ENCODE data around the gene CHST13. TPM values are rescaled to one million over a fixed set of nuclear protein-coding genes. Genes with fewer than 3 reads are reported as not detected.
A peak's percentile ranks its signal among the peaks of the same experiment; 100 is the strongest.

CHST13 gene
- total and polyA plus RNA-seq, 4 donors, result 0.28 to 0.44 (median 0.30) TPM; not detected in 1

DNA sequence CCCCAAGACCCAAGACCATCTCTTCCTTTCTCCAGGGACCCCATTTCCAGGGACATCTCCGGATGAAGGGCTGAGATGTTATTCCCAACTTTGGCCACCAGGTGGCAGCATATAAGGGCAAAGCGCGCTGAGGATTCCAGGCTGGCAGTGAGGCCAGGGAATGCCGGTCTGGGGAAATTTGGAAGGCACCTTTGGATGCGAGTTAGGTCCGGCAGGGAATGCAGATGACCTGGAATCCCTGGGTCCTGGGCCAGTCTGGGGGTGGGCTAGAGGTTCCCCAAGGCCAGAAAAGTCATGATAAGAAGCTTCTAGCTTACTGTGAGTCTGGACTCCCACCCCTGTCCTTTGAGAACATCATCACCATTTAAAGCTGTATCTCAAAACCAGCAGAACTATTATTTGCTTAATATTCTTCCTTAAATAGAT, 1.6 kb upstream of the CHST13 start:
- 0% methylated on average over 6 of the region's 6 CpGs for WGBS (ENCODE audit: insufficient coverage)
- H3K4me1 ChIP-seq (ENCODE audit: control insufficient read depth, insufficient read depth, low read length), result peaks cover 32% of the 10 kb centered on the region

DNA sequence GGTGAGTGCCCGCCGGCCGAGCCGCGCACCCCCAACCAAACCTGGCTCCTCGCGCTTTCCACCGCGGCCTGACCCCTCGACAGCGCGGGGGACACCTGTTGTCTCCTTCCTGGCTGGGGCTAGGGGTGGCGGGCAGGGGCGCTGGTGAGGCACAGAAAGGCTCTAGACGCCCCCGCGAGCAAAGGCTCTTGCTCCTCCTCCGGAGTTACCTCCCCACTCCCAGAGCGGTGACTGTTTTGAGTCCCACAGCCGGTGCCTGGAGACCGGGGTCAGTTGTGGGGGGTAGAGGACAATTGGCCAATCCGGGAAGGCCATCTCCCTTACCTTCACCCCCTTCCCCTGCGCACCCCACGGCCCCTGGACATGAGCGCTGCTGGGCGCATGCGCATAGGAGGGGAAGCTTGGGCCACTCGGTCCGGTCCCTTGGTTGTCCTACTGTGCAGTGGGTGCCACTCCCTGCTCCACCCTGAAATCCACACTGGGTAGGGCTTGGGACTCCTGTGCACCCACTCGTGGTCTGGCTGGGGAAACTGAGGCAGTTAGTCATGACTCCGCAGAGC, 554 bp downstream of the CHST13 start:
- H3K9me3 ChIP-seq (ENCODE audit: control insufficient read depth, insufficient read depth, low read length), result no peaks in the 10 kb centered on the region
- WGBS (ENCODE audit: insufficient coverage), result 8% methylated on average over 19 of the region's 31 CpGs
- H3K4me1 ChIP-seq (ENCODE audit: control insufficient read depth, insufficient read depth, low read length), result peaks cover 31% of the 10 kb centered on the region
- no peaks in the 10 kb centered on the region for H3K36me3 ChIP-seq (ENCODE audit: control insufficient read depth, insufficient read depth, low read length)
- H3K27ac ChIP-seq (ENCODE audit: low read depth, low read length), result no peak overlapping the region
- H3K27me3 ChIP-seq (ENCODE audit: control insufficient read depth, insufficient read depth, low read length), result peaks cover 20% of the 10 kb centered on the region
- peak in 1 of 6 donors; percentile 24 for DNase-seq (ENCODE audit: low read depth in 4 of 6, low spot score in 6 of 6)
- H3K4me3 ChIP-seq (ENCODE audit: low read depth, low read length), result peak overlapping the region; percentile 2

More for the DNA sequence above, 1.6 kb upstream of the CHST13 start:
- no peaks in the 10 kb centered on the region for H3K36me3 ChIP-seq (ENCODE audit: control insufficient read depth, insufficient read depth, low read length)
- DNase-seq (ENCODE audit: low read depth in 4 of 6, low spot score in 6 of 6), result peak in 5 of 6 donors; percentile 46 to 91 (median 64)
- peaks cover 20% of the 10 kb centered on the region for H3K27me3 ChIP-seq (ENCODE audit: control insufficient read depth, insufficient read depth, low read length)
- H3K27ac ChIP-seq (ENCODE audit: low read depth, low read length), result no peak overlapping the region
- H3K4me3 ChIP-seq (ENCODE audit: low read depth, low read length), result no peak overlapping the region
- H3K9me3 ChIP-seq (ENCODE audit: control insufficient read depth, insufficient read depth, low read length), result no peaks in the 10 kb centered on the region

DNA sequence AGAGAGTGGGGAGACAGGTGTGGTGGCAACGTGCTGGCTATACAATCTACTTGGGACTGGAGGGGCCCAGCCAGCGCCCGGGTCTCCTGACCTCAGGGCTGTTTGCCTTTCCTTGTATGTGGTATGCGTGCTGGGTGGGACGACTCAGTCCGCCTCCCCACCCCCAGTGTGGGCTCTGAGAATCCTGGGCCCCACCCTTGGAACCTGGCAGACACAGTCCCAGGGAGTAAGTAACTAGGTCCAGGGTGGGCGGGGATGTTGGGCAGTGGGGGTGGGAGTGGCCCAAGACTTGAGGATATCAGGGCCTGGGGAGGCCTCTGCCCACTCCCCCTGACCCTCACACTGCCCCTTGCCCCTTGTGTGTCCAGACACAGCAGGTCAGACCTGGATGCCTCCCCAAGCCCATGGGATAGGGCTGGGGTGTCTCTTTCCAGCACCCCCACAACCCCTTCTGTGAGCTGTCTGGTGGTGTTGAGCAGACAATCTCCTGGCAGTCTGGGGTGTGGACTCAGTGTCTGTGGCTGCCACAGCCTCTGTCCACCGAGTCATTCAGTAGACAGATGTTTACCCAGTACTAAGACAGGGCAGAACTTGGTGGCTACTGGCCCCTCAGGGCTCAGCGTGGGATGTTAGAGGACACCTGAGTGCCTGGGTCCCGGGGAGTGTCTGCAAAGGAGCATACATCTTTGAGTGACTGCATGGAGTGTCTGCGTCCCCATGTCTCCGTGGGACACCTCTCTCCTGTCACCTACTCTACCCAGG, 1.3 kb downstream of the CHST13 start:
- DNase-seq (ENCODE audit: low read depth in 4 of 6, low spot score in 6 of 6), result no peak
- WGBS (ENCODE audit: insufficient coverage), result 87% methylated on average over 6 of the region's 12 CpGs
- Histone ChIP-seq H3K36me3 (ENCODE audit: control insufficient read depth, insufficient read depth, low read length) (no peaks in the 10 kb centered on the region), H3K4me3 (ENCODE audit: low read depth, low read length) (no peak overlapping the region), H3K27ac (ENCODE audit: low read depth, low read length) (no peak overlapping the region), H3K9me3 (ENCODE audit: control insufficient read depth, insufficient read depth, low read length) (no peaks in the 10 kb centered on the region), H3K4me1 (ENCODE audit: control insufficient read depth, insufficient read depth, low read length) (peaks cover 37% of the 10 kb centered on the region), H3K27me3 (ENCODE audit: control insufficient read depth, insufficient read depth, low read length) (peaks cover 20% of the 10 kb centered on the region)

DNA sequence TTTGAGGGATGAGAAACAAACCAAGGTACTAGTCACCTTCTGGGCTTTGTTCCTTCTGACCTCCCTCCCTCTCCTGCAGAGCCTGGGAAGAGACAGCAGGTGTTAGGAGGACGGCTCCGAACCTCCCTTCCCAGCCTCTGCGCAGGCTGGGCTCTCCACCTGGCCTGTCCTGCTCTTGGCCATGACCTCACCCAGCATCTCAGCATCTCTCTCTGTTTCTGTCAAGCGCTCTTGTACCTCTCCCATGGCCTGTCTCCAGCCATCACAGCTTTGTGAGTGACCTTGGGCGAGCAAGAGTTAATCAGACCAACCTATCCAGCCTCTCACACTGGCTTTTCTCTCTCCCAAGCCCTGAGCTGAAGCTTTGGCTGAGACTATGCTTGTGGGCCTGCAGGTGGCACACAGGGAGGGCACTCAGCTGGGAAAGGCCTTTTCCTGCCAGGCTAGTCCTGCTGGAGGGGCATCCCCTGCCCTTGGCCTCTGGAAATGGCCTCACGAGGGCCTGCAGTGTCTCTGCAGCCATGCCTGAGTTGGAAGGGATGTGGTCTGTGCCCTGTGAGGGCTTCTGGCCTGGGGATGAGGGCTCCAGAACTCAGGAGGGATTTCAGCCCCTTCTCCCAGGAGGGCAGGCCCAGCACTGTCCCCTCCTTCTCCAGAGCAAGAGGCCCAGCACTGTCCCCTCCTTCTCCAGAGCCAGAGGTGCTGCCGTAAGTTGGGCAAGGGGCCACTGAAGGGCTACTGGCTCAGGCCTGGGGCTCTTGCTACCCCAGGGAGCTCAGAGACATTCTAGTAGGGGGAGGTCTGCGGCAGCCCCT, 2.1 kb downstream of the CHST13 start:
- DNase-seq (ENCODE audit: low read depth in 4 of 6, low spot score in 6 of 6), result no peak
- Histone ChIP-seq H3K27ac (ENCODE audit: low read depth, low read length) (no peak overlapping the region), H3K9me3 (ENCODE audit: control insufficient read depth, insufficient read depth, low read length) (no peaks in the 10 kb centered on the region), H3K27me3 (ENCODE audit: control insufficient read depth, insufficient read depth, low read length) (peaks cover 20% of the 10 kb centered on the region), H3K4me3 (ENCODE audit: low read depth, low read length) (no peak overlapping the region), H3K4me1 (ENCODE audit: control insufficient read depth, insufficient read depth, low read length) (peaks cover 42% of the 10 kb centered on the region), H3K36me3 (ENCODE audit: control insufficient read depth, insufficient read depth, low read length) (no peaks in the 10 kb centered on the region)
- WGBS (ENCODE audit: insufficient coverage), result 95% methylated on average over 5 of the region's 8 CpGs

DNA sequence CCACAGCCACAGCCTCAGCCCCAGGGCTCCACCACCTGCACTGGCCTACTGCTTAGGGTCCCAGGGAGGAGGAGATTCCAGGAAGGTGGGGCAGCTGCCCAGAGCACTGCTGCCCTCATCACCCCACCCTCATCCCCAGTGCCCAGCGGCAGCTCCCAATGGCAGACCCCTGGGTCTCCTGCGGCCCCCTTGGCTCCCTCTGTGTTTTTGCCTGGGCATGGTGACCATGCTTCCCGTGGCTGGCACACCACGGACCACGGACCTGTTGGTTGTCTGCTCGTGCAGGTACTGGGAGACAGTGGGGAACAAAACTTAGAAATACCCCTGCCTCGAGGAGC, 2.7 kb downstream of the CHST13 start:
- Histone ChIP-seq H3K4me3 (ENCODE audit: low read depth, low read length) (no peak overlapping the region), H3K27me3 (ENCODE audit: control insufficient read depth, insufficient read depth, low read length) (peaks cover 20% of the 10 kb centered on the region), H3K36me3 (ENCODE audit: control insufficient read depth, insufficient read depth, low read length) (no peaks in the 10 kb centered on the region), H3K4me1 (ENCODE audit: control insufficient read depth, insufficient read depth, low read length) (peaks cover 38% of the 10 kb centered on the region), H3K27ac (ENCODE audit: low read depth, low read length) (no peak overlapping the region), H3K9me3 (ENCODE audit: control insufficient read depth, insufficient read depth, low read length) (no peaks in the 10 kb centered on the region)
- DNase-seq (ENCODE audit: low read depth in 4 of 6, low spot score in 6 of 6), result no peak
- 80% methylated on average over 3 of the region's 7 CpGs for WGBS (ENCODE audit: insufficient coverage)

DNA sequence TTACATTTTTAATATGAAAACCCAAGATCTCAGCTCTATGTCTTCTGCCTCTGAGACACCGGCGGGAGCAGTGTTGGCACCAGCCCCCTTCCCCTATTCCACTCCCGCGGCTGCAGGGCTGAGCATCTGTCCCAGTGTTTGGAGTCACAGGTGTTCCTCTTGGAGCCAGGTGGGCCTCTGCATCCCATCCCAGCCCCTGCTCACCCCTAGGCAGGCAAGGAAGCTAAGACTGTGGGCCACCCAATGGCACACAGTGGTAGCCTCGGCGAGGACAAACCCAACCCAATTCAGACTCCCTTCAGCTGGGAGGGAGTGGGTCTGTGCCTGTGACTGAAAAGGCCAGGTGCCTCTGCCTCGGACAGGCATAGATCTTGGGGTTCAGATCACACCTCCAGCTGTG, 3.1 kb downstream of the CHST13 start:
- H3K27ac ChIP-seq (ENCODE audit: low read depth, low read length), result no peak overlapping the region
- no peak overlapping the region for H3K4me3 ChIP-seq (ENCODE audit: low read depth, low read length)
- peaks cover 20% of the 10 kb centered on the region for H3K27me3 ChIP-seq (ENCODE audit: control insufficient read depth, insufficient read depth, low read length)
- H3K4me1 ChIP-seq (ENCODE audit: control insufficient read depth, insufficient read depth, low read length), result peaks cover 34% of the 10 kb centered on the region
- DNase-seq (ENCODE audit: low read depth in 4 of 6, low spot score in 6 of 6), result no peak
- no peaks in the 10 kb centered on the region for H3K36me3 ChIP-seq (ENCODE audit: control insufficient read depth, insufficient read depth, low read length)
- WGBS (ENCODE audit: insufficient coverage), result 76% methylated on average over 5 of the region's 7 CpGs
- no peaks in the 10 kb centered on the region for H3K9me3 ChIP-seq (ENCODE audit: control insufficient read depth, insufficient read depth, low read length)

DNA sequence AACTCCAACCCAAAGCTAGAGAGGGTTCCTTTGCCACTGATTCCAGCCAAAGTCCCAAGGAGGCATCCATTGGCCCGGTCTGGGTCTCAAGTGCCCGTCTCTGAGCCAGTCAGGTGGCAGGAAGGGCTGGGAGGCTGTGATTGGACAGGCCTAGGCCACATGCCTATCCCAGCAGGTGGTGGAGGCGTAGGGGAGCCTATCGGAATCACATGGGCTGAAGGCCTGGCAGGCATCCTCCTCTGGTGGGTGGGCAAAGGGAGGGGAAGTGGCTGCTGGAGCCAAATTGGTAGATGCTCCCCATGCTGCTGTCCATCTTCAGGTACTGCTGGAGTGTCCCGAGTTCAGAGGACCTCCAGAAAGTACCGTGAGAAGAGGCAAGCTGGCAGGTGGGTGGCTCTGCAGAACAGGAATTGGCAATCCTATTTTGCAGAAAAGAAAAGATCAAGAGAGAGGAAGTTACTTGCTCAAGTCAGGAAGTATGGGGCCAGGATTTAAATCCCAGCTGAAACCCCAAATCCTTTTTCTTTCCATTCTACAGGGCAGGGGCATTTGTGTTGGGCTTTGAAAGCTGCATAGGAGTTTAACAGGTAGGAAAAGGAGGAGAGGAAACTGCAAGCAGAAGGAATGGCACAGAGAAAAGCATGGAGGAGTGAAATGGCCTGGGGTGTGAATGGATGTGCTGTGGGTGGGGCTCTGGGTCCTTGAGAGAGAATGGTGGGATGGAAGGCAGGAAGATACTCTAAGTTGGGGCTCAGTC, 3.7 kb downstream of the CHST13 start:
- Histone ChIP-seq H3K27ac (ENCODE audit: low read depth, low read length) (no peak overlapping the region), H3K9me3 (ENCODE audit: control insufficient read depth, insufficient read depth, low read length) (no peaks in the 10 kb centered on the region), H3K36me3 (ENCODE audit: control insufficient read depth, insufficient read depth, low read length) (no peaks in the 10 kb centered on the region), H3K4me3 (ENCODE audit: low read depth, low read length) (no peak overlapping the region), H3K27me3 (ENCODE audit: control insufficient read depth, insufficient read depth, low read length) (peaks cover 20% of the 10 kb centered on the region), H3K4me1 (ENCODE audit: control insufficient read depth, insufficient read depth, low read length) (peaks cover 28% of the 10 kb centered on the region)
- 72% methylated on average over 6 of the region's 6 CpGs for WGBS (ENCODE audit: insufficient coverage)
- DNase-seq (ENCODE audit: low read depth in 4 of 6, low spot score in 6 of 6), result no peak

DNA sequence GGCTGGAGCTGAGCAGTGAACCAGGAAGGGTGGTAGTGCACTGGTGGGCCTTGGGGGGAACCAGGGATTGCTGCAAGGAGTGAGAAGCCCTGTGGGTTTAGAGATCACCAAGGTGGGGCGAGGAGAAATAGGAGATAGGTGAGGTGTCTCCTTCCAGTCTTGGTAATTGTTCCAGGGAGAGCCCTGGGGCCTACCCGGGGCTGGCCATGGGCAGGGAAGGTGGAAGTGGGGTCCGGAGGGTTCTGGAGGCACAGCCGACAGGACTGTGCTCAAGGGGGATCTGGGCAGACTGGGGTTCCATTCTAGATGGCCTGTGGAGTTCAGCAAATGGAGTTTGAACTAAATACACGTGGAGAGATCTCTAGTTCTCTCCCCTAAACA, 4.5 kb downstream of the CHST13 start:
- peaks cover 13% of the 10 kb centered on the region for H3K27me3 ChIP-seq (ENCODE audit: control insufficient read depth, insufficient read depth, low read length)
- no peaks in the 10 kb centered on the region for H3K36me3 ChIP-seq (ENCODE audit: control insufficient read depth, insufficient read depth, low read length)
- no peak for DNase-seq (ENCODE audit: low read depth in 4 of 6, low spot score in 6 of 6)
- H3K4me1 ChIP-seq (ENCODE audit: control insufficient read depth, insufficient read depth, low read length), result peaks cover 26% of the 10 kb centered on the region
- WGBS (ENCODE audit: insufficient coverage), result 100% methylated on average over 1 of the region's 5 CpGs
- no peak overlapping the region for H3K27ac ChIP-seq (ENCODE audit: low read depth, low read length)
- no peak overlapping the region for H3K4me3 ChIP-seq (ENCODE audit: low read depth, low read length)
- H3K9me3 ChIP-seq (ENCODE audit: control insufficient read depth, insufficient read depth, low read length), result no peaks in the 10 kb centered on the region

DNA sequence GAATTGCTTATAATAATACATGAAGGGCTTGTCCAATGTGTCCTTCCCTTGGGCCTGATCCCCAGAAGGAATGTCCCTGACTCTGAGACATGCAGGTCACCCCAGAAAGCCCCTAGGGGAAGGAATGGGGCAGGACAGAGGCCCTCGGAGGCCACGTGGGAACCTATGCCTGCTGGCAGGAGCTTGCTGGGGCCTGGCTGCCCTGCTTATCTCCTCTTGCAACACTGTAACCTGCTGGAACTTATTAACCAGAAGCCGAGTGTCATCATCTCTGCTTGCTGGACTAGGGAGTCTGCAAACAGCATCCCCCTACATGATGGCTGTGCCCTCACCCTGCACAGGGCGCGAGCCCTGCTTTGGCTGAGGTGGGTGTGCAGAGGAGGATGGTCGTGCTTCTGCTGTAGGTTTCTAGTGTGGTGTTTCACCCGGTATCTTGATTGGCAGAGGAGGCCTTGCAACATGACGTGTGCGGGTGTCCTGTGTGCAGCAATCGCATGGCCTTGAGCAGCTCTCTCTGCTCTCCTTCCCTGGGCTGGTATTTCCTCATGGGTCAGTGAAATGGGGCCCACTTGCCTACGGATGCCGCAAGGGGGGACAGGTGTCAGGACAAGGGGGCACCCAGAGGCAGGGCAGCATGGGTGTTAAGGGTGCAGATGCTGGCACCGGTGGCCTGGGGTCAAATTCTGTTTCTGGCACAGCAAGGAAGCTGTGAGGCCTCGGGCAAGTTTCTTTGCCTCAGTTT, 5.0 kb downstream of the CHST13 start:
- H3K36me3 ChIP-seq (ENCODE audit: control insufficient read depth, insufficient read depth, low read length), result no peaks in the 10 kb centered on the region
- DNase-seq (ENCODE audit: low read depth in 4 of 6, low spot score in 6 of 6), result no peak
- H3K9me3 ChIP-seq (ENCODE audit: control insufficient read depth, insufficient read depth, low read length), result no peaks in the 10 kb centered on the region
- H3K4me1 ChIP-seq (ENCODE audit: control insufficient read depth, insufficient read depth, low read length), result peaks cover 20% of the 10 kb centered on the region
- H3K27ac ChIP-seq (ENCODE audit: low read depth, low read length), result no peak overlapping the region
- no peak overlapping the region for H3K4me3 ChIP-seq (ENCODE audit: low read depth, low read length)
- H3K27me3 ChIP-seq (ENCODE audit: control insufficient read depth, insufficient read depth, low read length), result peaks cover 7% of the 10 kb centered on the region
- 85% methylated on average over 8 of the region's 14 CpGs for WGBS (ENCODE audit: insufficient coverage)
